GM21367 (cell line): ENCODE results near the gene AK9.

Experiments
- ATAC-seq: cut with Tn5 transposase; IDR thresholded peaks from one replicate; pipeline ENCODE4 v1.9.1; 2021; ENCODE audit not compliant: unreplicated experiment

AK9 gene

DNA sequence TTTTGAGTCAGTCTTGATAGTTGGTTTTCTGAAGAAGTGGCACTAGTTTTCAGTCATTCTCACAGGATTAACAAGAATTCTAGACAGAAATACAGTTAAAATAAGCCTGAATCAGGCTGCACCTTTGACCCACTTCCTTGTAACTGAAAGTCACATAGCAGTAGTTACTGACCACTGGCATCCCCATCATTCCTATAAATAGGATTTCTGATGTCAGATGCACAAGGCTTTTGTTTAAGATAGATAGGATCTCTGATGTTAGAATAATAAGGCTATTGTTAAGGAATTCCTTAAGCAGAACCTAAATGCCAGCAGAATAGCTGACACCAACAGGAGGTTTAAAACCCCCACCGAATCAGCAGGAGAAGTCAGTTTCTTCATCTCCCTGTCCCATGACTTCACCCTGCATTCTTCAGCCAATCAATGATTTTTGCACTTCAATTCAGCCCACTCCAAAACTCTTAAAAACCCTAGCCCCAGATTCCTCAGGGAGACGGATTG lies 177.4 kb downstream of the AK9 start:
- no peak for ATAC-seq

GRCh38 chr6:109512271-109512817 lies 178.7 kb downstream of the AK9 start:
- ATAC-seq = no peak

GRCh38 chr6:109511832-109512231 lies 179.2 kb downstream of the AK9 start:
- ATAC-seq = no peak

- ATAC-seq = no peak
Measured at GRCh38 chr6:109510358-109510757, 180.6 kb downstream of the AK9 start.

DNA sequence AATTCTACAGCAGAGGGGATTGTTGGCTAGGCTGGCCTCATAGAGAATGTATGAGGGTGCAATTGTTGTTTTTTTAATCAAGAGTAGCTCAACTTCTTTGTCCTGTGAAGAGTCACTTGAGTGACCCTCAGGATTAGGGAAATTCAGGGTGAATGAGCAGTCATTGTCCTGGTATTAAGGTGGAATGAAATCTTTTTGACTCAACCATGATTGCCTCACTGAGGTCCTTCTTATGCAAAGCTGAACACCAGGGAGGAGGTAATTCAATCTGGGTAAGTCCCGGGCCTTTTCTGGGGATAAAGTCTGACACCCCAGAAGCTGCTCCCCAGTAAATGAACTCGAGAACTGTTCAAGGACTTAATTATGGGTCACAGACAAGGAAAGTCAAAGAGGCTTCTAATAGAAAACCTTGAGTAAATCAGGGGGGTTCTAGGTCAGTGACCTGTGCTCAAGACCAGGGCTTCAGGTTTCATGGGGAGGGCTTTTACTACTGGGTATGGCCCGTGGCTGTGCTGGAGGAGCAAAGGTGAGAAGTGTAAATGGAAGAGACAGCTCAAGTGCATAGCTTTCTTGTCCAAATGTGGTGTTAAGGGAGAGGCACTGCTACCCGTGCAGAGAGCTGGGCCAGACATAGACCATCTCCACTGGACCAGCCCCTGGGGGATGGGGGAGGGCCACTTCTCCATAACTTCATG lies 182.7 kb downstream of the AK9 start:
- ATAC-seq = no peak

DNA sequence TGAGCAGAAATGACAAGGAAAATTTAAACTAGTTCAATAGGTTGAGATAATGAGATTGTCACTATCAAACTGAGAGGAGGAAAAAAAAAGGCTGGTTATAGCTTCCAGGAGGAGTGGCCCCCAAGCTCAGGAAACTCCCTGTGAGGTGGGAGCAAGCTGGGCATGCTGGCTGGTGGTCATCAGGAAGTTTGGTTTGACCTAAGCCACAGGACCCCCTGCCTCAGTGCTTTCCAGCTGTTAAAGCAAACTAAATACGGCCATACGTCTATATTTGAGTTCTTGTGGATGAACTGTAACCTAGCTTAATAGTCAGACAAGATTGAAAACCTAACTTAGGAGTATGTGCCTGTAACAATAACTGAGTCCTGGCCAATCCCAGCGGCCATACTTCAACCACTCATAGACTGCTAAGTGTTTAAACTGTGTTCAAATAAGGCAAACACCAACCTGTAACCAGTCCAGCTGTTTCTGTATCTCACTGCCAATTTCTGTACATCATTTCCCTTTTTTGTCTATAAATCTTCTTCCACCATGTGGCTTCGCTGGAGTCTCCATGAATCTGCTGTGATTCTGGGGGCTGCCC lies 183.4 kb downstream of the AK9 start:
- no peak for ATAC-seq

- ATAC-seq = no peak
Measured at GRCh38 chr6:109506841-109507240, 184.2 kb downstream of the AK9 start.

DNA sequence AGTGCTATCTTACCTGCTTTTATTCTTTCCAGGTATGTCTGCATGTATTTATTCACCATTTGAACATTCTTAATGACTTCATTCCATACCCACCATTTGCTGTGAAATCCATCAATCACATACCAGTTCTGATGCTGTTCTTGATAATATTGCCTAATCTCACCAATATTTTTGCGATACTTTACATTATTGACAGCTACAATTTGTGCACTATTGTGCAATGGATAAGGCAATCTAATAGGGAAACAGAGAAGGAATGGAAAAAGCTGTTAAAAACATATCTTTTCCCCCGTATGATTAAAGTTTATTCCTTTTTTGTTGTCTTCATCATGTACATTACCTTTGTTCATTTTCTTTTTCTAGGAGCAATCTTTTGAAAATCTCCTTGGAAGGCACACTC lies 184.7 kb downstream of the AK9 start:
- no peak for ATAC-seq

GRCh38 chr6:109503327-109504224 lies 187.4 kb downstream of the AK9 start:
- ATAC-seq = no peak

DNA sequence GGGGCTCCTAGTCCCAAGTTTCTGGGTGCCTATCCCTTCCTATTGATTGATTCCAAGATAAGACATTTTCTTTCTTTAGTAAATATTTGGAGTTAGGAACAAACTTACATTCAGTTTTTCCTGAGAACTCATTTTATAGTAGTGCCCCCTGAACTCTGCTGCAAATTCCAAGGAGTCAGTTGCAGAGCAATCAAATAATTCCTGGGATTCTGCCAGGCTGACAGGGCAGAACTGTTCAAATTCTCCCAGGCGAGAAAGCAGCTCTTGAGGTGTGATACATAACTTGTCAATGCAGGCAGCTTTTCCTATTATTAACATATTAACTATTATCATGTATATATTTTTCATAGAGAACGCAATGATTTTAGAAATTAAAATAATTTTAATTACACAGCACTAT lies 192.1 kb downstream of the AK9 start:
- no peak for ATAC-seq

GRCh38 chr6:109498052-109498451 lies 192.9 kb downstream of the AK9 start:
- ATAC-seq = no peak

DNA sequence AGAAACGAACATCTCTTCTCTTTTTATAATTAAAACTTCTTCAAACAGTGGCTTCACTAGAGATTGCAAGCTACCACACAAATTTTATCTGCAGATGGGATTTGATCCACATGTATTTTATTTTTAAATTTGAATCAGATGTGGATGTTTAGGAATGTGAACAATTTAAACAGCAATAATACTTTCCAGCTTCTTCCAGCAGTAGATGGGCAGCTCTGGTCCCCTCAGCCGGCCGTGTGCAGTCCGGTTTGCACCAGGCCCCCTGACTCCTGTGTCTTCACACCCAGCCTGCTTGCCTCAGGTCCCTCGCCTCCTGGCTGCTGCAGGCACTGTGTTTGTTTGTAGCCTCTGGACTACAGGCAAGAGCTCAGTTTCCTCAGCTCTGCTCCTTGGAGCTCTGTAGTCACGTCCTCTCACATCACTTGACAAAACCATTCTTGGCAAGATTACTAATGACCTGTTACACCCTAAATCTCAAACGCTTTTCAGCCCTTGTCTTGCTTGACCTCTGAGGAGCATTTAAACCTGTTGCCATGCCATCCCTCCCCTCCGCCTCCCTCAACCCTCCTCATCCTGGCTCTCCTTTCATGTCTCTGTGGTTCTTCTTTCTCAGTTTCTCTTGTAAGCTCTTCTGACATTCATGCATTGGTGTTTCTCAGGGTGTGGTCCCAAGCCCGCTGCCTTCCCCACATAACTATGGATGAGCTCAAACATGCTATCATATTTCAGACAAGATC lies 194.8 kb downstream of the AK9 start:
- no peak for ATAC-seq

DNA sequence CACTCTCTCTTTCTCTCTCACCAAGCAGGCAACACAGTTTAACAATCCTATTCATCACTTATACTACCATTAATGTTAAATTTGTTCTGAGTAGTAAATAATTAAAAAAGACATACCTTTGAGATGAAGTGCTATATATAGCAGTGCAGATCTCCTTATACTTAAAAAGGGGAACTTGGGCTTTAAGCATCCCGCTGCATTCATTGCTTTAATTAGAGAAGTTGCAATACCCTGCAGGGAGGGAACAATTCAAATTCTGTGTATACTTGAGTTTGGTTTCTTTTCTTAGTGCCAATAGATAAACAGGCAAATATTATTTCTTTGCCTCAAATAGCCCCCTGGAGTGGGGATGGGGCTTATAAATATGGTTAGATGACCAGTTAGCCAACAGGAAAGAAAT lies 197.1 kb downstream of the AK9 start:
- ATAC-seq = no peak

DNA sequence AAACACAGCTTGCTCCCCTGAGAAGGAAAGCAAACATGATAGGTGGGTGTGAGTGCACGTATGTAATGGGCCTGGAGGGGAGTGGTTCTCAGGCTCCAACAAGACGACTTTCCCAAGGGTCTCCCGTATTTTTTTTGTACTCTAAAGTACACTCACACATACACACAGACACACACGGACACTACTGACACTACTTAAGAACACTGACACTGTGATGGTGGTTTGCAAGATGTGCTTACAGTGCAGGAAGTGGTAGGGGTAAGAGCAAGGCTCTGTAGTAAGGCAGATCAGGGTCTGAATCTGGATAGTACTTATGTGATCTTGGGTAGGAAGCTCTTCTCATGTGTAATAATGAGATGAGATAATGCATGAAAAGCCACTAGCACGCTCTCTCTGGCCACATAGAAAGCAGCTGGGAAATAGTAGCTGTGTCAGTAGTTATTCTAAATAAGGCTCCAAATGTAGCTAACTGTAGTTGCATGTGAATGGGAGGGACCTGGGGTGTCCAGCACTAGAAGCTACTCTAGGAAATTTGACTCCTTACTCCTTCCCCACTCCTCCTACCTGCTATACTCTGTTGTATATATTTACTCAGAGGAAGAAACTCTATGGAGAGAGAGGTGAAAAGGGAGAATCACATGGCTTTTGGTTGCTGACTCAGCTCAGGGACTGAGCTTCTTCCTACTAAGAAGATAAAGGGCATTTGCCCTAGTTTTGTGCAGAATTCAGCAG lies 199.6 kb downstream of the AK9 start:
- ATAC-seq = no peak

GRCh38 chr6:109490713-109491112 lies 200.3 kb downstream of the AK9 start:
- ATAC-seq = no peak

- no peak for ATAC-seq
Measured at GRCh38 chr6:109488001-109488400, 203.0 kb downstream of the AK9 start.

DNA sequence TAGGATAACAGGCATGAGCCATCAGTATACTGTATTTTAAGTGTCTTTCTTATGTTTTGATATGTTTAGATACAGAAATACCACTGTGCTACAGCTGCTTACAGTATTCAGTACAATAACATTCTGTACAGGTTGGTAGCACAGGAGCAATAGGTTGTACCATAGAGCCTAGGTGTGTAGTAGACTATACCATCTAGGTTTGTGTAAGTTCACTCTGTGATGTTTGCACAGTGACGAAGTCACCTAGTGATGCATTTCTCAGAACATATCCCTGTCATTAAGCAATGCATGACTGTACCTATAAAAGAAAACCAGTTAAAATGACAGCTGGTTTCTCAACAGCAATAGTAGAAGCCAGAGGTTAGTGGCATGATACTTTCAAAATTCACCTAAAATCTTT lies 204.9 kb downstream of the AK9 start:
- ATAC-seq = no peak

- no peak for ATAC-seq
Measured at GRCh38 chr6:109485266-109485935, 205.6 kb downstream of the AK9 start.

- no peak for ATAC-seq
Measured at GRCh38 chr6:109484122-109484521, 206.9 kb downstream of the AK9 start.

GRCh38 chr6:109483735-109484057 lies 207.3 kb downstream of the AK9 start:
- ATAC-seq = no peak
